ENCODE measurements around the gene SLC39A11. TPM values are rescaled to one million over a fixed set of nuclear protein-coding genes. Genes with fewer than 3 reads are reported as not detected.
"Not testable (repeated sequence)": the region's sequence is repeated elsewhere in the genome, so short reads cannot be mapped to it uniquely, and the experiment has no call there.

SLC39A11 gene
- total RNA-seq, 3 donors from 2014 or later: 31.6 to 71.6 (median 51.6) TPM

DNA sequence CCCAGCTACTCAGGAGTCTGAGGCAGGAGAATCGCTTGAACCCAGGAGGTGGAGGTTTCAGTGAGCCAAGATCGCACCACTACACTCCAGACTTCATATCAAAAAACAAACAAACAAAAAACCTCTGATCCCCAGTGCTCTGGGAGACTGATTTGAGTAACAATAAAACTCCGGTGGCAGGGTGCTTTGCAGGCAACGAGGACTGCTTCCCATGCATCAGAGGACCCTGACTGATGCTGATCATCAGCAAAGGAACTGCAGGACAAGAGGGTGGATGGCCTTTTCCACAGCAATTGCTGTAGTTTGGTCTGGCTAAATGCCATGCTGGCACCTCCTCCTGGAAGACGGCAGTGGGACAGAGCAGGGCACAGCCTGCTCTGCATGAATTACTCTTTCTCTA, 6.4 kb upstream of the SLC39A11 start:
- ATAC-seq: no peak
- intact Hi-C loops (cut with DNase I, micrococcal nuclease): no loop called here
- TF ChIP-seq, protein P1, sequence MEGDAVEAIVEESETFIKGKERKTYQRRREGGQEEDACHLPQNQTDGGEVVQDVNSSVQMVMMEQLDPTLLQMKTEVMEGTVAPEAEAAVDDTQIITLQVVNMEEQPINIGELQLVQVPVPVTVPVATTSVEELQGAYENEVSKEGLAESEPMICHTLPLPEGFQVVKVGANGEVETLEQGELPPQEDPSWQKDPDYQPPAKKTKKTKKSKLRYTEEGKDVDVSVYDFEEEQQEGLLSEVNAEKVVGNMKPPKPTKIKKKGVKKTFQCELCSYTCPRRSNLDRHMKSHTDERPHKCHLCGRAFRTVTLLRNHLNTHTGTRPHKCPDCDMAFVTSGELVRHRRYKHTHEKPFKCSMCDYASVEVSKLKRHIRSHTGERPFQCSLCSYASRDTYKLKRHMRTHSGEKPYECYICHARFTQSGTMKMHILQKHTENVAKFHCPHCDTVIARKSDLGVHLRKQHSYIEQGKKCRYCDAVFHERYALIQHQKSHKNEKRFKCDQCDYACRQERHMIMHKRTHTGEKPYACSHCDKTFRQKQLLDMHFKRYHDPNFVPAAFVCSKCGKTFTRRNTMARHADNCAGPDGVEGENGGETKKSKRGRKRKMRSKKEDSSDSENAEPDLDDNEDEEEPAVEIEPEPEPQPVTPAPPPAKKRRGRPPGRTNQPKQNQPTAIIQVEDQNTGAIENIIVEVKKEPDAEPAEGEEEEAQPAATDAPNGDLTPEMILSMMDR (IDR thresholded peaks at IDR 0.05): no peak
- no peaks in the 10 kb centered on the region for H3K9me3 ChIP-seq
- no peak overlapping the region for H3K4me3 ChIP-seq
- no peaks in the 10 kb centered on the region for H3K36me3 ChIP-seq (ENCODE audit: low read depth)
- H3K4me1 ChIP-seq (ENCODE audit: low read depth): no peaks in the 10 kb centered on the region
- no peak for DNase-seq

DNA sequence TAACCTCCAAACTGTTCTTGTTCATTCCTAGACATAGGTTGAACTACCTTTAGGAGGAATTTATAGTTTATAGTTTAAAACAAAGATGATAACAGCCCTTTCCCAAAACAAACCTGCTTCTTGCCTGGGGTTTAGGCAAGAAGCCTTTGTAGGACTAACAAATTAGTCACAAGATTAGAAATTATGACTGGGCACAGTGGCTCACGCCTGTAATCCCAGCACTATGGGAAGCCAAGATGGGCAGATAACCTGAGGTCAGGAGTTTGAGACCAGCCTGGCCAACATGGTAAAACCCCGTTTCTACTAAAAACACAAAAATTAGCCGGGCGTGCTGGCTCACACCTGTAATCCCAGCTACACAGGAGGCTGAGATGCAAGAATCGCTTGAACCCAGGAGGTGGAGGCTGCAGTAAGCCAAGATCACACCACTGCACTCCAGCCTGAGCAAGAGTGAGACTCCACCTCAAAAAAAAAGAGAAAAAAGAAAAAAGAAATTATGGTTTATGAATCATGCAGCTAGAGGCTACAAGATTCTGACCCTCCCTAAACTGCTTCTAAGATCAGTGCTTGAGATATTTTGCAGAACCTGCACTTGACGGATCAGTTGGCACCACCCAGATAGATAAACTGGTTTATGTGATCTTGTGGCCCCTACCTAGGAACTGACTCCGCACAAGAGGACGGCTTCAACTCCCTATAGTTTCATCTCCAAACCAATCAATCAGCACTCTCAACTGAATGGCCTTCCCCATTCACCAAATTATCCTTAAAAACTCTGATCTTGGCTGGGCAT, 5.7 kb upstream of the SLC39A11 start:
- intact Hi-C loops (cut with DNase I, micrococcal nuclease); H3K4me3 ChIP-seq: not testable (repeated sequence)

DNA sequence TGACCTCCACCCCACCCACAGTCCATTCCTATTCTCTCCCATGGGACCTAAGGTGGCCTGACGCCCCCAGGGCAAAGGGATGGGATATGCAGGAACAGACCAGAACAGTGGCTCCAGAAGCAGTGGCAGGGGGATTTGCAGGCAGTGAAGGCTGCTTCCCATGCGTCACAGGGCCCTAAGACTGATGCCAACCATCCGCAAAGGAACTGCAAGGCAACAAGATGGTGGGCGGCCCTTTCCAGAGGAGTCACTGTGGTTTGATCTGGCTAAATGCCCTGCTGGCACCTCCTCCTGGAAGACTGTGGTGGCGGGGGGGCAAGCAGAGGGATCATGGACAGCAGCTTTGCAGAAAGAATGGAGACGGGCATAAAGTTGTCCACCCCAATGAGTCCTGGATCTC, 4.4 kb upstream of the SLC39A11 start:
- H3K9me3 ChIP-seq: no peaks in the 10 kb centered on the region
- TF ChIP-seq, protein P1 (IDR thresholded peaks at IDR 0.05): no peak
- H3K4me3 ChIP-seq: no peak overlapping the region
- no peak for DNase-seq
- no peaks in the 10 kb centered on the region for H3K36me3 ChIP-seq (ENCODE audit: low read depth)
- peaks cover 5% of the 10 kb centered on the region for H3K4me1 ChIP-seq (ENCODE audit: low read depth)
- intact Hi-C loops (cut with DNase I, micrococcal nuclease): no loop called here
- ATAC-seq: no peak

More for the DNA sequence above, 5.7 kb upstream of the SLC39A11 start:
- not testable (repeated sequence) for DNase-seq; H3K9me3 ChIP-seq; ATAC-seq; H3K36me3 ChIP-seq (ENCODE audit: low read depth); H3K4me1 ChIP-seq (ENCODE audit: low read depth)

DNA sequence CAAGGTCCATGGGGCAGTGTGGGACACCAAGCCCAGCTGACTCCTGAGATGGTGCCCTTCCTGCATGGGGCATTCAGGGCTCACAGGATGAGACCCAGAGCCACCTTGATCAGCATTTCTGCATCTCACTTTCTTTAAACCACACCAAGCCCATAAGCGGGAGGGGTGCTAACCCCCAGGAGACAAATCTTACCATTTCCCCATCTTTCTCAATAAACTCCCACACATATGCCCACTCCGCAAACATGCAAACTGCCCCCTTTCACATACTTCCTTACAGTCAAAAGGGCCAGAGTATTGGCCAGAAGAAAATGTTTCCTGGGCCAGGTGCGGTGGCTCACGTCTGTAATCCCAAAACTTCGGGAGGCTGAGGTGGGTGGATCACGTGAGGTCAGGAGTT, 3.7 kb upstream of the SLC39A11 start:
- peaks cover 10% of the 10 kb centered on the region for H3K4me1 ChIP-seq (ENCODE audit: low read depth)
- no peak overlapping the region for H3K4me3 ChIP-seq
- intact Hi-C loops (cut with DNase I, micrococcal nuclease): no loop called here
- no peaks in the 10 kb centered on the region for H3K9me3 ChIP-seq
- no peak for ATAC-seq
- DNase-seq: no peak
- TF ChIP-seq, protein P1 (IDR thresholded peaks at IDR 0.05): no peak
- no peaks in the 10 kb centered on the region for H3K36me3 ChIP-seq (ENCODE audit: low read depth)

DNA sequence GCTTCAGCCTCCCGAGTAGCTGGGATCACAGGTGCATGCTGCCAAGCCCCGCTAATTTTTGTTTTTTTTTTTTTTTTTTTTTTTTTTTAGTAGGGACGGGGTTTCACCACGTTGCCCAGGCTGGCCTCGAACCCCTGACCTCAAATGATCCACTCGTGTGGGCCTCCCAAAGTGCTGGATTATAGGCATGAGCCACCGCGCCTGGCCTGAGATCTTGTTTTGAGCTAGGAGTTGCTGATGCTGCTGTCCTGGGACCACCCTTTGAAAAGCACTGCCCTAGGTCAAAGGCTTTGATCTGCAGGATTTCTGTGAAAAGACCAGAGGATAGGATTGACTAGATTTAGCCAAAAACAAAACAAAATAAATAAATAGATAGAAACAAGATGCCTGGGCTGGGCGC, 798 bp upstream of the SLC39A11 start:
- DNase-seq: no peak
- no peaks in the 10 kb centered on the region for H3K9me3 ChIP-seq
- intact Hi-C loops (cut with DNase I, micrococcal nuclease): no loop called here
- no peaks in the 10 kb centered on the region for H3K36me3 ChIP-seq (ENCODE audit: low read depth)
- peaks cover 13% of the 10 kb centered on the region for H3K4me1 ChIP-seq (ENCODE audit: low read depth)
- ATAC-seq: no peak
- H3K4me3 ChIP-seq: no peak overlapping the region
- TF ChIP-seq, protein P1 (IDR thresholded peaks at IDR 0.05): no peak

DNA sequence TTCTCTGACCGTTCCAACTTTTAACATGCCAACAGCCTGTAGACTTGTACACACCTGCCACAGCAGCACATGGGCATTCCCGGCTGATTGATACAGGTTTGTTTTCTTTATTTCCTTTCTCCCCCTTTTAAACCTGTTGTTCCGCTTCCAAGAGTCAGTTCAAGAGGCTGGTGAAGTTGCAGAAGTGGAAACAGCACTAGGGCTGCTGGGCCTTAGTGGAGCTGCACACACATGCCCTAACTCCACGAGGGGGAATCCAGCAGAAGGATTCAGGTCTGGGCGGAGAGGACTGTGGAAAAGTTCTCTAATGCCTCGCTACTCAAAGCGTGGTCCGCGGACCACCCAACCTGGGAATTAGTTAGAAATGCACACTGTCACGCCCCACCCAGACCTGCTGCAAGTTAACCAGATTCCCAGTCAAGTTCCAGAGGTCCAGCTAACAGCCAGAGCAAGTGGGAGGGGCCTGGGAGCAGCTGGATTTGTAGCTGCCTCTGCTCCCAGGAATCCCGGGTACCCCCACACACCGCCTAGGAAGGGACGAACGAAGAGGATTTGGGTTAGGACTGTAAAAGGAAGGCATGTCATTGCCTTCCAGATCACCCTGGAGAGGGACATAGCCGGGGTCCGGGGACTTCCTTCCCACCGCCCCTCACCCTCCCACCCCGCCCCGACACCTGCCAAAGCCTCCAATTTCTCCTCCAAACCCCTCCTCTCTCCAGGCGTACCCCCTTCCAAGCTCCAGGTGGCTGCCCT, 542 bp downstream of the SLC39A11 start:
- ATAC-seq (peak; percentile 58), DNase-seq (peak; percentile 55 to 59 (median 57))
- TF ChIP-seq, protein P1 (IDR thresholded peaks at IDR 0.05): no peak
- H3K4me3 ChIP-seq: peak overlapping the region; percentile 27
- peaks cover 13% of the 10 kb centered on the region for H3K4me1 ChIP-seq (ENCODE audit: low read depth)
- intact Hi-C loops (cut with DNase I, micrococcal nuclease): no loop called here
- H3K9me3 ChIP-seq: no peaks in the 10 kb centered on the region
- H3K36me3 ChIP-seq (ENCODE audit: low read depth): no peaks in the 10 kb centered on the region
